ENCODE data around the gene GPR107.
A peak's percentile ranks its signal among the peaks of the same experiment; 100 is the strongest.

GPR107 gene

GRCh38 chr9:130054325-130054786, 650 bp downstream of the GPR107 start:
- DNase-seq (ENCODE audit: low read depth): no peak

- no peak for DNase-seq (ENCODE audit: low read depth)
Measured at GRCh38 chr9:130054820-130055219, 1.1 kb downstream of the GPR107 start.

GRCh38 chr9:130058154-130058553, 4.4 kb downstream of the GPR107 start:
- no peak for DNase-seq (ENCODE audit: low read depth)

DNA sequence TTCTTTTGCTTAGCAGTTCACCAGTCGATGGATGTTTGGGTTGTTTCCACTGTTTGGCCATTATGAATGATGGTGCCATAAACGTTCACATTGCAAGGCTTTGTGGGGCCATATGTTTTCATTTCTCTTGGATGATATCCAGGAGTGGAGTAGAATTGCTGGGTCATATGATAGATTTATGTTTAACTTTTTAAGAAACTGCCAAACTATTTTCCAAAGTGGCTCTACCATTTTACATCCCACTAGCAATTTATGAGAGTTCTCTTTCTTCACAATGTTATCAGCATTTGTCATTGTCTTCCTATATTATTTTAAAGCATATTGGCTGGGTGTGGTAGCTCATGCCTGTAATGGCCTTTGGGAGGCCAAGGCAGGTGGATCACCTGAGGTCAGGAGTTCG, 5.2 kb downstream of the GPR107 start:
- DNase-seq (ENCODE audit: low read depth): no peak

DNA sequence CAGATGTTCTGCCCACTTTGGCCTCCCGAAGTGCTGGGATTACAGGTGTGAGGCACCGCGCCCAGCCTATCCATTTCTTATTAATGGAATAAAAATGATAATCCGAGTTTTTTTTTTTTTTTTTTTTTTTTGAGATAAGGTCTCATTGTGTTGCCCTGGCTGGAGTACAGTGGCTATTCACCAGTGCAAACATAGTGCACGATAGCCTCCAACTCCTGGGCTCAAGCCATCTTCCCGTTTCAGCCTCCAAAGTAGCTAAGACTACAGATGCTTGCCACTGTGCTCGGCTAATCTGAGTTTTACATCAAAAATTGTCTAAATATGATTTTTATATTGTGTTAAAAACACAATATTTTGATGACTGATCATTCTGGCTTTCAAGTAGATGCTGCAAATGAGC, 6.6 kb downstream of the GPR107 start:
- DNase-seq (ENCODE audit: low read depth): no peak

DNA sequence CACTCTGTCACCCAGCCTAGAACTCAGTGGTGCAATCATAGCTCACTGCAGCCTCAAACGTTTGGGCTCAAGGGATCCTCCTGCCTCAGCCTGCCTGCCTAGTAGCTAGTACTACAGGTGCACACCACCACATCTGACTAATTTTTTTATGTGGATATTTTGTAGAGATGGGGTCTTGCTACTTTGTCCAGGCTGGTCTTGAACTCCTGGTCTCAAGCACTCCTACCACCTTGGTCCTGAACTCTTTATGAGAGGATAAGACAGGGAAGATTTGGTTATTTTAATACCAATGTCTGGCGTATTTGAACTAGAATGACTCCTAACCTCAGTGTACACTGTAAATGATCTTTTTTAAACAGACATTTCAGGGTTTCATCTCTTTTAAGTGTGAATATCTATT, 9.0 kb downstream of the GPR107 start:
- DNase-seq (ENCODE audit: low read depth): no peak

DNA sequence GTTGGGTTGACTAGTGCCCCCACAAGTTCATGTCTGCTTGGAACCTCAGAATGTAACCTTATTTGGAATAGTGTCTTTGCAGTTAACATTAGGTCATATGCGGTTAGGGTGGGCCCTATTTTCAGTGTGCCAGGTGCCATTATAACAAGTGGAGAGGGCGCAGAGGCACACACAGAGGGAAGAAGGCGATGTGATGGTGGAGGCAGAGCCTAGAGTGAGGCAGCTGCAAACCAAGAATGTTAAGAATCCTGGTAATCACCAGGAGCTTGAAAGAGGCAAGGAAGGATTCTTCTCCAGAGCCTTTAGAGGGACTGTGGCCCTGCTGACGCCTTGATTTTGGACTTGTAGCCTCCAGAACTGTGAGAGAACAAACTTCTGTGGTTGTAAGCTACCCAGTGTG, 10.9 kb downstream of the GPR107 start:
- no peak for DNase-seq (ENCODE audit: low read depth)

- no peak for DNase-seq (ENCODE audit: low read depth)
Measured at GRCh38 chr9:130069048-130069447, 15.3 kb downstream of the GPR107 start.

DNA sequence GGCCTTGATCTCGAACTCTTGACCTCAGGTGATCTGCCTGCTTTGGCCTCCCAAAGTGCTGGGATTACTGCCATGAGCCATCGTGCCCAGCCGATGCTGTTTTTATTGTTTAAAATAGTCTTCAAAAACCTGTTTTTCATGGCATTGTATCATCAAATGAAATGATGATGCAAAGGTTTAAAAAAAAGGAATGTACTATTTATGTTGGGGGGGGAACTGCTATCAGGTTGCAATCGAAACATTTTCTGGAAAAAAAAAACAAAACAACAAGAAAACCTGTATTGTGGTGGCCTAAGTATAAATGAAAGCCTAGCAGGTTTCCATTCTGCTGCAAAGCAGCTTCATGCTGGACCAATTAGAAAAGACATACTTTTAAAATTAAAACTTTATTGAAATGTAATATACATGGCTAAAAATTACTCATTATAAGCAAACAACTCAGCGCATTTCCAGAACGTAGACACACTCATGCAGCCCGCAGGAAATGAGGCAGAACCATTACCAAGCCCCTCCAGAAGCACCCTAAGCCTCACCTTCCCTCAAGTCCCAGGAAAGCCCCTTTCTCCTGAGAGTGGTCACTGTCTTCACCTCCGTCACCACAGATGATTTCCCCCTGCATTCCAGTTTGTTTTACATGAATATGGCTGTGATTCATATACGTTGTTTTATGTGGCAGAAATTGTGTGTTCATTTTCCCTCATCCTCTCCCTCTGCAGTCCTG, 19.0 kb downstream of the GPR107 start:
- no peak for DNase-seq (ENCODE audit: low read depth)

DNA sequence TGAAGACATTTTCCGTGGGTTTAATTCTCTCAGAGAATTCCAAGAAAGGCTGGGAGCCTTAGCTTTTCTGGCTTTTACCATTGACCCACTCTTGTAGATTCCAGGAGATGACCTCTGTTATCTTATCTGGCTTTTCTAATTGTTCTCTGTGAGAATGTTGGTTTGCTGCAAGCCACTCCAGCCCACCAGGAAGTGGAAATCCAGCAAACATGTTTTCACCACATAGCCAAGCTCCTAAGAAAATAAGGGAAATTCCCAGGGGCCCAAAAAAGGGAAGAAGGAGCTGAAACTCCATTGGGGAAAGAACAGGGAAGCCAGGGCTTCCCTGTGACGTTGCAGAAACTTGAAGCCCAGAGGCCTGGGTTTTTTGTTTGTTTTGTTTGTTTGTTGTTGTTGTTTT, 19.7 kb downstream of the GPR107 start:
- no peak for DNase-seq (ENCODE audit: low read depth)

DNA sequence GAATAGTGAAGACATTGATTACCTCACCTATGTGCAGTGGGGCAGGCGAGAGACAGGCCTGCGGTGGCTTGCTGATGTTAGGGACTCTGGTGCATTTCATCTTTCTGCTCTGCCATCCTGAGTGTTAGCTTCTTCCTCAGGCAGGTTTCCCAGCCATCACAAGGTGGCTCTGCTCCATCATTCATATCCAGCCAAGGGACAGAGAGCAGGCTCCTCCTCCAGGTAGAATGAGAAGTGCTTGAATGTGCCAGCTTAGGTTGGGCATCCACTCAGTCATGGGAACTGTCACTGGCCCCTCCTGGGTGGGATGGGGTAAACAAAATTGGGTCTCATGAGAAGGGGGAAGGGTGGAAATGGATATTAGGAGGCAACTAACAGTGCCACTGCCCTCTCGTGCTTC, 24.8 kb downstream of the GPR107 start:
- no peak for DNase-seq (ENCODE audit: low read depth)

- DNase-seq (ENCODE audit: low read depth): no peak
Measured at GRCh38 chr9:130084337-130084736, 30.6 kb downstream of the GPR107 start.

DNA sequence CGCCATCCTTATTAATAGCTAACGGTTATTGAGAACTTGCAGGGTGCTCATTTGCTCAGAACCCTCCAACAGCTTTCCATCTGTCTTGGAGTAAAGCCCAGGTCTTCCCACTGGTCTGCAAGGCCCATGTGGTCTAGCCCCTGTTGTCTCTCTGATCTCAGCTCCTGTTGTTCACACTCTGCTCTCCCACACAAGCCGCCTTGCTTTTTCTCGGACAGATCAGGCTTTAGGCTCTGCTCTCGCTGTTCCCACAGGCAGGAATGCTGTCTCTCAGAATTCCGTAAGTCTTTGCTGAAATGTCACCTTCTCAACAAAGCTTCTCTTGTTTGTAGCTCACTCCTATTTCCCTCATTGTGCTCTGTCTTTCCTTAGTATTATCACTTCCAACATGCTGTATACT, 34.3 kb downstream of the GPR107 start:
- no peak for DNase-seq (ENCODE audit: low read depth)

DNA sequence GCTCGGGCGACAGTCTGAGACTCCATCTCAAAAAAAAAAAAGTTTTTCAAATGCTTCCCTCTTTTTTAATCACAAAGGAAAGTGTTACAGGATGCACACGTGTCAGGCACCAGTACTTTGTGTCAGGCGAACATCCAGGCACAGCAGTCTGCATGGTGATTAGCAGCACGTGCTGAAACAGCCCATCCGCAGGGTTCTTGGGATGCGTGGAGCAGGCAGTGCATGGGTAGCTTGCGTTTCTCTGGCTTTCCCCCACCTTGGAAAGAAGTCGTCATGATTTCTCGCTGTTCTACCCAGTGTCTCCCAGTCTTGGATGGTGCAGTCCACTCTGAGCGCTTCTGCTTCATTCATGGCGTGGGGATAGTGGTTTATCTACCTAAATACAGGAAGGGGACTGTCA, 35.4 kb downstream of the GPR107 start:
- no peak for DNase-seq (ENCODE audit: low read depth)

GRCh38 chr9:130090915-130091314, 37.2 kb downstream of the GPR107 start:
- no peak for DNase-seq (ENCODE audit: low read depth)

GRCh38 chr9:130092910-130093309, 39.2 kb downstream of the GPR107 start:
- DNase-seq (ENCODE audit: low read depth): no peak

GRCh38 chr9:130095872-130096271, 42.2 kb downstream of the GPR107 start:
- DNase-seq (ENCODE audit: low read depth): no peak

- DNase-seq (ENCODE audit: low read depth): no peak
Measured at GRCh38 chr9:130100681-130101080, 47.0 kb downstream of the GPR107 start.

- DNase-seq (ENCODE audit: low read depth): no peak
Measured at GRCh38 chr9:130101915-130102314, 48.2 kb downstream of the GPR107 start.

- DNase-seq (ENCODE audit: low read depth): no peak
Measured at GRCh38 chr9:130104491-130105193, 50.9 kb downstream of the GPR107 start.

DNA sequence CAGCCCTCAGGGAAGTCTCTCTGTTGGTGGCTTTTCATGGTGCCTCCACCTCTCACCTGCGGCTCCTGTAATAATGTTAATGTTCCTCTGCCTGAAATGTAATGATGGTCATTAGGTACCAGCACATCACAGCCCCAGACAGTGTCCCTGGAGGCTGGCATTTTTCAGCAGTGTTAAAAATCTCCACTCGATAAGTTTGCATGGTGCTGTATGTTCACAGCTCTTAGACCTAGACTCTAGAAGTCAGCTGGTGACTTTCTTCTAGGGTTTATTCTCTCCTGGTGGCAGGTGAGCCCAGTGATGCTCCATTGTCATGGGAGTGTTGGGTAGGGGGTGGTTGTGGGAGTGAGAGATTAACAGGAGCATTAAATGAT, 53.1 kb downstream of the GPR107 start:
- DNase-seq (ENCODE audit: low read depth): no peak

GRCh38 chr9:130107234-130107861, 53.6 kb downstream of the GPR107 start:
- peak; percentile 83 for DNase-seq (ENCODE audit: low read depth)

- no peak for DNase-seq (ENCODE audit: low read depth)
Measured at GRCh38 chr9:130107955-130108354, 54.2 kb downstream of the GPR107 start.

Measured in stimulated activated CD8-positive, alpha-beta memory T cell treated with anti-CD3 and anti-CD28 coated beads, Interleukin-7, amount 100 ng/mL, for 24 hours (primary cell).